Uterus (tissue), 2 donors: ENCODE measurements around the gene FIGN.

Experiments
- POLR2A ChIP-seq, 2 donors: fragments of 450-650 bp; IDR thresholded peaks; one replicate each; pipeline ENCODE4 v1.6.1; 2016; ENCODE audit warnings: antibody characterized with exemption in 2 of 2, mild to moderate bottlenecking in 1 of 2, moderate library complexity in 1 of 2
- TF ChIP-seq, protein P1 (sequence below), 4 experiments: fragments of 200-600 bp in 2 of 4; fragments of 450-650 bp in 2 of 4; sonication (generic) in 2 of 4; IDR thresholded peaks; one replicate each; pipeline ENCODE4 v1.5.1; 2016 to 2019; ENCODE audit warnings: antibody characterized with exemption in 4 of 4, mild to moderate bottlenecking in 2 of 4, moderate library complexity in 1 of 4

DNA sequence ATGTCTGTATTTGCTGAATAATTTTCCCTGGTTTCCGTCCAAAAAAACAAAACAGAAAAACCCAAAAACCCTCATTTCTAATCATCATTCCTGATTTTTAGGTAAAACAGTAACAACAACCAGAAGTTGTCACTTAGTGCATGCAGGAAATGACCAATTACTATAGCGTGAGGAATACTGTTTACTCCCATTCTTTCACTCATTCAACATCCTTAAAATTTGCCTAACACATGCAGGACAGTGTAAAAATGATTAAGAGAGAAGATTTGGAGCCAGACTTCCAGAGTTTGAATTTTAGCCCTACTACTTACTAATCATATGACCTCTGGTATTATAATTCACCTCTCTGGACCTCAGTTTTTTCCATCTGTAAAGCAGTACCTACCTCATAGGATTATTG, 83.1 kb downstream of the FIGN start:
- TF ChIP-seq, protein P1, sequence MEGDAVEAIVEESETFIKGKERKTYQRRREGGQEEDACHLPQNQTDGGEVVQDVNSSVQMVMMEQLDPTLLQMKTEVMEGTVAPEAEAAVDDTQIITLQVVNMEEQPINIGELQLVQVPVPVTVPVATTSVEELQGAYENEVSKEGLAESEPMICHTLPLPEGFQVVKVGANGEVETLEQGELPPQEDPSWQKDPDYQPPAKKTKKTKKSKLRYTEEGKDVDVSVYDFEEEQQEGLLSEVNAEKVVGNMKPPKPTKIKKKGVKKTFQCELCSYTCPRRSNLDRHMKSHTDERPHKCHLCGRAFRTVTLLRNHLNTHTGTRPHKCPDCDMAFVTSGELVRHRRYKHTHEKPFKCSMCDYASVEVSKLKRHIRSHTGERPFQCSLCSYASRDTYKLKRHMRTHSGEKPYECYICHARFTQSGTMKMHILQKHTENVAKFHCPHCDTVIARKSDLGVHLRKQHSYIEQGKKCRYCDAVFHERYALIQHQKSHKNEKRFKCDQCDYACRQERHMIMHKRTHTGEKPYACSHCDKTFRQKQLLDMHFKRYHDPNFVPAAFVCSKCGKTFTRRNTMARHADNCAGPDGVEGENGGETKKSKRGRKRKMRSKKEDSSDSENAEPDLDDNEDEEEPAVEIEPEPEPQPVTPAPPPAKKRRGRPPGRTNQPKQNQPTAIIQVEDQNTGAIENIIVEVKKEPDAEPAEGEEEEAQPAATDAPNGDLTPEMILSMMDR (IDR thresholded peaks at IDR 0.05), result no peak
- TF ChIP-seq POLR2A (IDR thresholded peaks at IDR 0.05), result no peak
